HUES6 (cell line): ENCODE data around the gene AMH.

ENCODE experiments used
- H3K27ac ChIP-seq: 2 replicates; pipeline ENCODE4 v1.7.0; 2013; ENCODE audit warnings: low read depth, mild to moderate bottlenecking, low read length, inconsistent platforms
- H3K27me3 ChIP-seq: 2 replicates; pipeline ENCODE4 v1.6.1; 2013; ENCODE audit warnings: low read length; ENCODE audit not compliant: control insufficient read depth, insufficient read depth
- H3K36me3 ChIP-seq: 2 replicates; pipeline ENCODE4 v1.6.1; 2013; ENCODE audit warnings: low read length; ENCODE audit not compliant: control insufficient read depth, insufficient read depth
- H3K4me1 ChIP-seq: 2 replicates; pipeline ENCODE4 v1.6.1; 2013; ENCODE audit warnings: low read length; ENCODE audit not compliant: control insufficient read depth, insufficient read depth
- H3K4me3 ChIP-seq: 2 replicates; pipeline ENCODE4 v1.5.1; 2013; ENCODE audit warnings: low read depth, low read length
- H3K9ac ChIP-seq: one replicate; pipeline ENCODE4 v1.6.1; 2013; ENCODE audit warnings: mild to moderate bottlenecking, low read length
- H3K9me3 ChIP-seq: 2 replicates; pipeline ENCODE4 v1.6.1; 2013; ENCODE audit warnings: low read depth, low read length; ENCODE audit not compliant: control insufficient read depth, insufficient read depth

The AMH gene

GRCh38 chr19:2236314-2237050 is 12.6 kb upstream of the AMH start, which contains the start of the genes PLEKHJ1 and SF3A2:
PLEKHJ1 (minus strand) TSS chr19:2236329; CDS start chr19:2236248, 81 bp downstream.
SF3A2 (plus strand) TSS chr19:2236824; CDS start chr19:2243419, 6,595 bp downstream.
- H3K27ac ChIP-seq, result peak within 1 kb of the TSS; percentile 97
- peaks cover 32% of the 10 kb centered on the region for H3K4me1 ChIP-seq
- peak within 1 kb of the TSS; percentile 98 for H3K9ac ChIP-seq
- no peaks in the 10 kb centered on the region for H3K9me3 ChIP-seq
- H3K27me3 ChIP-seq, result no peaks in the 10 kb centered on the region
- peak within 1 kb of the TSS; percentile 89 for H3K4me3 ChIP-seq
- peaks cover 39% of the 10 kb centered on the region for H3K36me3 ChIP-seq

DNA sequence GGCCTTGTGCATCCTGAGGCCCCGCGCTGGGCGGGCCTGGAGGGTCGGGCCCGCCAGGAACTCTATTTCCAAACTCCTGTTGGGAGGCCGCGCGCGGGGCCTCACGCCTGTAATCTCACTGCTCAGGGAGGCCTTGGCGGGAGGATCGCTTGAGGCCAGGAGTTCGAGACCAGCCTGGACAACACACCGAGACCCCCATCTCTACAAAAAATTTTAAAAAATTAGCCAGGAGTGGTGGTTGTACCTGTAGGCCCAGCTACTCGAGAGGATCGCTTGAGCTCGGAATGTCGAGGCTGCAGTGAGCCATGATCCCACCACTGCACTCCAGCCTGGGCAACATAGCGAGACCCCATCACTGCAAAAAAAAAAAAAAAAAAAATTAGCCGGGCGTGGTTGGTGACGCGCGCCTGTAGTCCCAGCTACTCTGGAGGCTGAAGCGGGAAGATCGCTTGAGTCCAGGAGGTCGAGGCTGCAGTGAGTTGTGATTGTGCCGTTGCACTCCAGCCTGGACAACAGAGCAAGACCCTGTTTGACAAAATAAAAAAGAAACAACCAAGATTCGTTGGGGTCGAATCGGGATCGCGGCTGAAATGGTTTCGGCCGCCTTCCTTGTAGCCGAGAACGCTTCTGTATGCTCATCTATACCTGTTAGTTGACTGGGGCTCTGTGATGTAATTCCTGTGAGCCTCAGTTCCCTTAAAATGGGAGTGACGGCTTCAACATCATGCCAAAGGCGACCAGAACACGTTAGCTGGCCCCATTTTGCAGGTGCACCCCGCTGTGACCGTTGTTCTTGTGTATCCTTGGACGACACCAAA is 11.9 kb upstream of the AMH start:
- peak overlapping the region; percentile 97 for H3K27ac ChIP-seq
- peaks cover 34% of the 10 kb centered on the region for H3K4me1 ChIP-seq

DNA sequence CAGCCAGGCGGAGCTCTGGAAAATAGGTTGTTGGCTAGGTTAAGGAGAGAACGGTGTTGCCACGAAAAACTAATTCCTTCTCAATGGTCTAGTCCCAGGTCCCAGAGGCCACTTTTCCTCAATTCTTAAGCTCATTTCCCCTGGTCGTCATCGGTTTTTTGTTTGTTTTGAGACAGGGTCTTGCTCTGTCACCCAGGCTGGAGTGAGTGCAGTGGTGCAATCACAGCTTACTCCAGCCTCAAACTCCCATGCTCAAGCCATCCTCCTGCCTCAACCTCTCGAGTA is 11.3 kb upstream of the AMH start:
- peak overlapping the region; percentile 98 for H3K9ac ChIP-seq
- H3K4me1 ChIP-seq, result peaks cover 34% of the 10 kb centered on the region
- H3K27me3 ChIP-seq, result no peaks in the 10 kb centered on the region
- no peak overlapping the region for H3K27ac ChIP-seq
- no peaks in the 10 kb centered on the region for H3K9me3 ChIP-seq
- H3K36me3 ChIP-seq, result peaks cover 46% of the 10 kb centered on the region
- peak overlapping the region; percentile 89 for H3K4me3 ChIP-seq

More for the DNA sequence above, 11.9 kb upstream of the AMH start:
- Histone ChIP-seq H3K9ac (peak overlapping the region; percentile 98), H3K4me3 (peak overlapping the region; percentile 89), H3K9me3 (no peaks in the 10 kb centered on the region), H3K27me3 (no peaks in the 10 kb centered on the region), H3K36me3 (peaks cover 46% of the 10 kb centered on the region)

DNA sequence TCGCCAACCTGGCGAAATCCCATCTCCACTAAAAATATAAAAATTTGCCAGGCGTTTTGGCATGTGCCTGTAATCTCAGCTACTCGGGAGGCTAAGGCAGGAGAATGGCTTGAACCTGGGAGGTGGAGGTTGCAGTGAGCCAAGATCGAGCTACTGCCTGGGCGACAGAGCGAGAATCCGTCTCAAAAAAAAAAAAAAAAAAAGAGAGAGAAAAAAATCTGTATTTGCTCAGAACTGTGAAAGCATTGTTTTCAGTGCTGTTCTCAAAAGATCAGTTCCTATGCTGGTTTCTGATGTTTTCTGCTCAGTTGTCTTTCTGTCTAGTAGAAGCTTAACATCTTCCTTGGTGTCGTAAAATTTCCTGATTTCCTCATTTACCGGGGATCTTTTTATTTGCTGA is 9.9 kb upstream of the AMH start:
- peaks cover 46% of the 10 kb centered on the region for H3K36me3 ChIP-seq
- H3K27me3 ChIP-seq, result no peaks in the 10 kb centered on the region
- H3K9me3 ChIP-seq, result no peaks in the 10 kb centered on the region
- peak overlapping the region; percentile 29; the same call in 1 of the 2 replicates for H3K27ac ChIP-seq
- peaks cover 34% of the 10 kb centered on the region for H3K4me1 ChIP-seq
- peak overlapping the region; percentile 45 for H3K9ac ChIP-seq
- H3K4me3 ChIP-seq, result peak overlapping the region; percentile 57

- Histone ChIP-seq H3K4me3 (peak overlapping the region; percentile 57), H3K36me3 (peaks cover 53% of the 10 kb centered on the region), H3K4me1 (peaks cover 32% of the 10 kb centered on the region), H3K9me3 (no peaks in the 10 kb centered on the region), H3K9ac (peak overlapping the region; percentile 54), H3K27ac (peak overlapping the region; percentile 29), H3K27me3 (no peaks in the 10 kb centered on the region)
These were observed 9.1 kb upstream of the AMH start for GRCh38 chr19:2239771-2240770.

DNA sequence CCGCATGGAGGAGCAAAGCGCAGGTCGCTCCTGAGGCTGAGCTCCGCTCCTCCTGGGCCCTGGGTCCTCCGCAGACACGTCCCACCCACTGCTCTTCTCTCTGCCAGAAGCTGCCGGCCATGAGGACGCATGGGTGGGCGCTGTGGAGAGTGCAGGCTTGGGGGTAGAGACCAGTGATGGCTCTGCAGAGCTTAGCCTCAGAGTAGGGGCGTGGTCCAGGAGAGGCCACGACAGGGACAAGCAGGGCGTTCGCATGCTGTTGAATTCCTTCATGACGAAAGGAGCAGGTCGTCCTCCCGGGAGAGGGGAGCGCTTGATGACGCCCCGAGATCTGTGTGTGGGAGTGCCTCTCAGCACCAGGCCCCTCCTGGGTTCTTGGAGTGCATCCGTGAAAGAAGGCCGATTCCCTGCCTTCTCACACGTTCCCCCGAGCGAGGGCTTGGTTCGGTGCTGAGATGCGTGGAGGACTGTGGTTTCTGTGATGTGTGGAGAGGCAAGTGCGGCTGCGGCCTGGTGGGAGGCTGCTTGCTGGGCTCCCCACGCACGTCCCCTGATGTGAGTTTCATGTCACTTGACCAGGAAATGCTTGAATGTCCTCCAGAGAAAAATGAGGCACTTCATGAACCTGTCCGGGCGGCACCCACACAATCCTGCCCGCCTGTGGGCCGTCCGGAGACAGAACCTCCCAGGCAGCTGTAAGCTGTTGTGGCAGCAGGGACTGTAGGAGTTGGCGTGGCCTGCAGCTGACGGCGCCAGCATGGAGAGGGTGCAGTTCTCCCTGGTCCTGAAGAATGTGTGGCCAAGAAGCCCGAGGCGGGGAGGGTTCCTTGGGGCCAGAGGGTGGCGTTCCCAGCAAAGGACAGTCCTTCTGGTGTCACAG is 8.0 kb upstream of the AMH start:
- peak overlapping the region; percentile 54 for H3K9ac ChIP-seq
- no peak overlapping the region for H3K27ac ChIP-seq
- H3K27me3 ChIP-seq, result no peaks in the 10 kb centered on the region
- peaks cover 30% of the 10 kb centered on the region for H3K4me1 ChIP-seq
- H3K9me3 ChIP-seq, result no peaks in the 10 kb centered on the region
- H3K36me3 ChIP-seq, result peaks cover 63% of the 10 kb centered on the region
- peak overlapping the region; percentile 57; the same call in 1 of the 2 replicates for H3K4me3 ChIP-seq

DNA sequence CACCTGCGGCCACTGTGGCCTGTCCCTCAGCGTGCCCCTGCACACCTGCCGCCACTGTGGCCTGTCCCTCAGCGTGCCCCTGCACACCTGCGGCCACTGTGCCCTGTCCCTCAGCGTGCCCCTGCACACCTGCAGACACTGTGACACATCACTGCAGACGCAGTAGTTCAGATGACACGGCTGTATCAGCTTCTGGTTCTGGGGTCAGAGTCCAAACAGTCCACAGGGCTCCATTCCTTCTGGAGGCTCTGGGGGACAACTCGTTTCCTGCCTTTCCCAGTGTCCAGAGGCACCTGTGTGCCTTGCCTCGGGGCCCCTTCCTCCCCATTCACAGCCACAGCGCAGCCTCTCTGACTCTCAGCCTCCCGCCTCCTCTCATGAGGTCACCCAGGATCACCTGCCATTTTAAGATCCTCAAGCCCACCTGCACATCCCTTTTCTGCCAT is 7.0 kb upstream of the AMH start:
- peaks cover 30% of the 10 kb centered on the region for H3K4me1 ChIP-seq

GRCh38 chr19:2242816-2243215 is 6.3 kb upstream of the AMH start:
- Histone ChIP-seq H3K27me3 (no peaks in the 10 kb centered on the region), H3K4me3 (no peak overlapping the region), H3K36me3 (peaks cover 77% of the 10 kb centered on the region), H3K9me3 (no peaks in the 10 kb centered on the region), H3K27ac (no peak overlapping the region), H3K4me1 (peaks cover 28% of the 10 kb centered on the region), H3K9ac (no peak overlapping the region)

More for the DNA sequence above, 7.0 kb upstream of the AMH start:
- no peak overlapping the region for H3K4me3 ChIP-seq
- peaks cover 73% of the 10 kb centered on the region for H3K36me3 ChIP-seq
- H3K27me3 ChIP-seq, result no peaks in the 10 kb centered on the region
- H3K27ac ChIP-seq, result no peak overlapping the region
- H3K9me3 ChIP-seq, result no peaks in the 10 kb centered on the region
- H3K9ac ChIP-seq, result peak overlapping the region; percentile 19

GRCh38 chr19:2243274-2244124 is 5.6 kb upstream of the AMH start:
- no peak overlapping the region for H3K27ac ChIP-seq
- H3K9ac ChIP-seq, result peak overlapping the region; percentile 12
- H3K9me3 ChIP-seq, result no peaks in the 10 kb centered on the region
- no peaks in the 10 kb centered on the region for H3K27me3 ChIP-seq
- H3K36me3 ChIP-seq, result peaks cover 75% of the 10 kb centered on the region
- peaks cover 23% of the 10 kb centered on the region for H3K4me1 ChIP-seq
- no peak overlapping the region for H3K4me3 ChIP-seq
